ENCODE measurements around the gene TMEM61. TPM values are rescaled to one million over a fixed set of nuclear protein-coding genes. Genes with fewer than 3 reads are reported as not detected.

Gene TMEM61
- total RNA-seq: not detected in 2 replicates

GRCh38 chr1:54980528-54981241, at the start of gene TMEM61:
TSS of gene TMEM61 (plus strand) at chr1:54980628. CDS start at chr1:54981066, 438 bp downstream.

GRCh38 chr1:54998677-54999076, 18.2 kb downstream of the TMEM61 start, which contains the start of gene BSND:
TSS of gene BSND (plus strand) at chr1:54998933. CDS start at chr1:54999187, 254 bp downstream.

GRCh38 chr1:55039342-55040082, 59.1 kb downstream of the TMEM61 start, which contains the start of gene PCSK9:
TSS of gene PCSK9 (plus strand) at chr1:55039548. CDS start at chr1:55039838, 290 bp downstream.

Other genes with a start within 250 kb of the TMEM61 start
- gene PARS2, start 216.1 kb upstream of the TMEM61 start, total RNA-seq: 4.2 and 4.6 TPM in 2 replicates
- gene TTC22, start 179.3 kb upstream of the TMEM61 start, total RNA-seq: not detected in 2 replicates
- 76.0 and 184 TPM in 2 replicates for gene DHCR24, start 93.4 kb upstream of the TMEM61 start, total RNA-seq
- gene BSND, start 18.3 kb downstream of the TMEM61 start, total RNA-seq: not detected in 2 replicates
- 0.89 and 2.4 TPM in 2 replicates for gene PCSK9, start 58.9 kb downstream of the TMEM61 start, total RNA-seq
- gene USP24, start 234.7 kb downstream of the TMEM61 start, total RNA-seq: 32.7 and 49.3 TPM in 2 replicates

All from smooth muscle cell of the umbilical artery (primary cell).